ENCODE data around the gene KLHL6.
"Not testable (repeated sequence)": the region's sequence is repeated elsewhere in the genome, so short reads cannot be mapped to it uniquely, and the experiment has no call there.

The KLHL6 gene

GRCh38 chr3:183570191-183570590 lies 14.7 kb upstream of the KLHL6 start:
- in situ Hi-C loops (cut with MboI; ENCODE audit: low sequenced_read_pairs): not testable (repeated sequence)

- in situ Hi-C loops (cut with MboI; ENCODE audit: low sequenced_read_pairs): no loop called here
Measured at GRCh38 chr3:183566880-183567279, 11.4 kb upstream of the KLHL6 start.

- in situ Hi-C loops (cut with MboI; ENCODE audit: low sequenced_read_pairs): no loop called here
Measured at GRCh38 chr3:183564046-183564445, 8.5 kb upstream of the KLHL6 start.

GRCh38 chr3:183563536-183563874 lies 8.0 kb upstream of the KLHL6 start:
- in situ Hi-C loops (cut with MboI; ENCODE audit: low sequenced_read_pairs): no loop called here

- in situ Hi-C loops (cut with MboI; ENCODE audit: low sequenced_read_pairs): no loop called here
Measured at GRCh38 chr3:183560607-183561006, 5.1 kb upstream of the KLHL6 start.

GRCh38 chr3:183558495-183558894 lies 3.0 kb upstream of the KLHL6 start:
- in situ Hi-C loops (cut with MboI; ENCODE audit: low sequenced_read_pairs): no loop called here

- in situ Hi-C loops (cut with MboI; ENCODE audit: low sequenced_read_pairs): no loop called here
Measured at GRCh38 chr3:183556722-183557121, 1.2 kb upstream of the KLHL6 start.

- in situ Hi-C loops (cut with MboI; ENCODE audit: low sequenced_read_pairs): no loop called here
Measured at GRCh38 chr3:183554377-183554776, 1.1 kb downstream of the KLHL6 start.

GRCh38 chr3:183553334-183554026 lies 2.0 kb downstream of the KLHL6 start:
- in situ Hi-C loops (cut with MboI; ENCODE audit: low sequenced_read_pairs): no loop called here

GRCh38 chr3:183551930-183552329 lies 3.6 kb downstream of the KLHL6 start:
- in situ Hi-C loops (cut with MboI; ENCODE audit: low sequenced_read_pairs): no loop called here

GRCh38 chr3:183548262-183548769 lies 7.2 kb downstream of the KLHL6 start:
- in situ Hi-C loops (cut with MboI; ENCODE audit: low sequenced_read_pairs): no loop called here

- in situ Hi-C loops (cut with MboI; ENCODE audit: low sequenced_read_pairs): no loop called here
Measured at GRCh38 chr3:183546625-183547024, 8.9 kb downstream of the KLHL6 start.

- in situ Hi-C loops (cut with MboI; ENCODE audit: low sequenced_read_pairs): no loop called here
Measured at GRCh38 chr3:183545708-183546107, 9.8 kb downstream of the KLHL6 start.

GRCh38 chr3:183542355-183542754 lies 13.2 kb downstream of the KLHL6 start:
- in situ Hi-C loops (cut with MboI; ENCODE audit: low sequenced_read_pairs): no loop called here

GRCh38 chr3:183541738-183542137 lies 13.8 kb downstream of the KLHL6 start:
- in situ Hi-C loops (cut with MboI; ENCODE audit: low sequenced_read_pairs): no loop called here

- in situ Hi-C loops (cut with MboI; ENCODE audit: low sequenced_read_pairs): no loop called here
Measured at GRCh38 chr3:183541235-183541655, 14.3 kb downstream of the KLHL6 start.

- in situ Hi-C loops (cut with MboI; ENCODE audit: low sequenced_read_pairs): no loop called here
Measured at GRCh38 chr3:183540501-183541234, 14.8 kb downstream of the KLHL6 start.

- in situ Hi-C loops (cut with MboI; ENCODE audit: low sequenced_read_pairs): no loop called here
Measured at GRCh38 chr3:183539811-183540210, 15.7 kb downstream of the KLHL6 start.

GRCh38 chr3:183538486-183538885 lies 17.0 kb downstream of the KLHL6 start:
- in situ Hi-C loops (cut with MboI; ENCODE audit: low sequenced_read_pairs): no loop called here

- in situ Hi-C loops (cut with MboI; ENCODE audit: low sequenced_read_pairs): no loop called here
Measured at GRCh38 chr3:183537295-183537730, 18.2 kb downstream of the KLHL6 start.

GRCh38 chr3:183536238-183536880 lies 19.1 kb downstream of the KLHL6 start:
- in situ Hi-C loops (cut with MboI; ENCODE audit: low sequenced_read_pairs): no loop called here

- in situ Hi-C loops (cut with MboI; ENCODE audit: low sequenced_read_pairs): no loop called here
Measured at GRCh38 chr3:183534249-183534648, 21.3 kb downstream of the KLHL6 start.

All from HL-60/S4 treated with retinoic acid at 250 ng/mL for 4 days and 3 days (cell line).